Prostate gland (tissue), 2 donors: ENCODE results near the gene CTNND1.

Experiments
- CTCF ChIP-seq, 4 experiments: fragments of 200-600 bp in 2 of 4; fragments of 450-650 bp in 2 of 4; sonication (generic) in 2 of 4; IDR thresholded peaks; 1 replicate in 3 of 4; 2 replicates in 1 of 4; pipeline ENCODE4 v1.5.1; 2016 to 2019; ENCODE audit warnings: antibody characterized with exemption in 4 of 4, mild to moderate bottlenecking in 2 of 4, moderate library complexity in 2 of 4
- POLR2A ChIP-seq: fragments of 450-650 bp; IDR thresholded peaks from one replicate; pipeline ENCODE4 v1.6.1; 2016; ENCODE audit warnings: antibody characterized with exemption, mild to moderate bottlenecking
- POLR2AphosphoS5 ChIP-seq: sonication (generic); formaldehyde crosslinking; IDR thresholded peaks from one replicate; pipeline ENCODE4 v1.6.1; 2017; ENCODE audit warnings: antibody characterized with exemption

DNA sequence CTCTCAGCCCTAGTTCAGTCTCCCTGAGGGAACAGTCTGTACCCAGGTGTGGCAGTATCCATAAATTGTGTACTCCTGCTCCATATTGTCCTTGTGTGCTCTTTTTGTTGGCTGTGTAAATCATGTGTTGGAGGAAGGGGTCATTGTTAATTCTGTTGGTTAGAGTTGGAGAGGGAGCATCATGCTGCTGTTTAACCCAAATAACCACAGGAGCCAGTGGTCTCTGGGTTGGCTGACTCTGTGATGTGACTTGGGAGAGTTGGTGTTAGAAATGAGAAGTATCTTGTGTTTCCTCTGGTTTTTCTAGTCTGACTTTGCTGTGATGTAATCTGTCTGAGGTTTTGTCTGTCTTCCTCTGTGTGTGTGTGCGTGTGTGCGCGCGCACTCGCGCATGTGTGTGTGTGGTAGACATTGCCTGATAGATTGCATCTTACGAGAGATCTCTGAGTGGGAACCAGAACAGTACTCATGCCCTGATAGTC, 30.5 kb downstream of the CTNND1 start:
- TF ChIP-seq CTCF (IDR thresholded peaks at IDR 0.05) (no peak), POLR2A (no peak), POLR2AphosphoS5 (peak; percentile 40)
